HCT116 (cell line): Measurements from ENCODE around the gene DCTN1. TPM values are rescaled to one million over a fixed set of nuclear protein-coding genes. Genes with fewer than 3 reads are reported as not detected.

Experiments
- ATAC-seq: fragments of 200-7000 bp; cut with Tn5 transposase; 2 replicates; pipeline ENCODE4 v1.9.1; 2020; ENCODE audit warnings: mild to moderate bottlenecking, moderate library complexity
- BruUV-seq: library from RNA; stranded (reverse); fragments of 400-500 nt; replicated peaks from 2 replicates; lab custom pipeline; 2021; lab: Mats Ljungman, UMichigan
- CTCF ChIA-PET: fragments of 300-600 bp; sonication (Branson Sonifier 250); formaldehyde crosslinking; loops from one replicate; lab custom pipeline; 2021; ENCODE audit warnings: antibody characterized with exemption; lab: Charles Lee
- POLR2A ChIA-PET: fragments of 300-600, 350-600 bp; sonication (Branson Sonifier 250); formaldehyde crosslinking; loops from one replicate; lab custom pipeline; 2021; ENCODE audit warnings: antibody characterized with exemption; lab: Charles Lee
- RAD21 ChIA-PET, 2 experiments: fragments of 300-600 bp; sonication (Branson Sonifier 250); formaldehyde crosslinking; loops; one replicate each; lab custom pipeline; 2023; ENCODE audit warnings: low total read pairs in 2 of 2; ENCODE audit not compliant: uncharacterized antibody in 2 of 2, unreplicated experiment in 2 of 2, low non-redundant PET in 1 of 2; lab: Charles Lee
- DNase-seq: peaks from one replicate; pipeline ENCODE4 v3.0.0-alpha.2; 2010; ENCODE audit warnings: low read depth, low spot score
- H2AFZ ChIP-seq: fragments of 200-600 bp; shearing (Covaris generic), sonication (generic); 2 replicates; pipeline ENCODE4 v1.6.1; 2017; ENCODE audit warnings: low read depth, mixed run types, mixed read lengths, antibody characterized with exemption, low read length; ENCODE audit not compliant: poor library complexity, severe bottlenecking
- H3K27ac ChIP-seq: 2 replicates; pipeline ENCODE4 v1.5.1; 2012; ENCODE audit warnings: low read depth, low read length
- H3K27me3 ChIP-seq: fragments of 200-600 bp; sonication (generic); 2 replicates; pipeline ENCODE4 v1.6.1; 2016; ENCODE audit warnings: mixed run types, low read length, mixed read lengths; ENCODE audit not compliant: insufficient read depth
- H3K36me3 ChIP-seq, 2 experiments: fragments of 200-500 bp in 1 of 2; fragments of 200-600 bp in 1 of 2; sonication (Bioruptor generic) in 1 of 2; sonication (generic) in 1 of 2; 2 replicates each; pipeline versions ENCODE4 v1.5.1 to v1.6.1; 2014 to 2016; ENCODE audit warnings: low read length in 2 of 2, inconsistent platforms in 1 of 2, mixed read lengths in 1 of 2, mixed run types in 1 of 2; ENCODE audit not compliant: insufficient read depth in 2 of 2, control insufficient read depth in 1 of 2
- H3K4me1 ChIP-seq, 2 experiments: fragments of 200-600 bp in 1 of 2; sonication (generic) in 1 of 2; 2 replicates each; pipeline versions ENCODE4 v1.5.1 to v1.6.1; 2012 to 2017; ENCODE audit warnings: low read length in 2 of 2, inconsistent platforms in 1 of 2, mild to moderate bottlenecking in 1 of 2, mixed read lengths in 1 of 2, mixed run types in 1 of 2, moderate library complexity in 1 of 2; ENCODE audit not compliant: insufficient read depth in 2 of 2, control insufficient read depth in 1 of 2
- H3K4me2 ChIP-seq: fragments of 200-600 bp; sonication (generic); 2 replicates; pipeline ENCODE4 v1.6.1; 2017; ENCODE audit warnings: mixed run types, low read length, mixed read lengths
- H3K4me3 ChIP-seq, 2 experiments: fragments of 200-600 bp in 1 of 2; sonication (generic) in 1 of 2; replicated peaks in 1 of 2; 2 replicates each; pipeline ENCODE4 v1.5.1; 2011 to 2016; ENCODE audit warnings: low read length in 2 of 2, control low read depth in 1 of 2, low read depth in 1 of 2, mild to moderate bottlenecking in 1 of 2, mixed read lengths in 1 of 2, mixed run types in 1 of 2
- H3K79me2 ChIP-seq: fragments of 200-600 bp; sonication (generic); 2 replicates; pipeline ENCODE4 v1.6.1; 2017; ENCODE audit warnings: mild to moderate bottlenecking, mixed run types, low read length, moderate library complexity, mixed read lengths; ENCODE audit not compliant: insufficient read depth
- H3K9ac ChIP-seq: fragments of 200-600 bp; sonication (generic); 2 replicates; pipeline ENCODE4 v1.6.1; 2016; ENCODE audit warnings: low read length, mixed read lengths
- H3K9me2 ChIP-seq: fragments of 200-600 bp; sonication (generic), shearing (Covaris generic); 2 replicates; pipeline ENCODE4 v1.6.1; 2017; ENCODE audit warnings: mixed run types, mild to moderate bottlenecking, moderate library complexity; ENCODE audit not compliant: insufficient read depth
- H3K9me3 ChIP-seq, 2 experiments: fragments of 200-500 bp in 1 of 2; fragments of 200-600 bp in 1 of 2; sonication (Bioruptor generic) in 1 of 2; sonication (generic) in 1 of 2; 2 replicates each; pipeline ENCODE4 v1.6.1; 2014 to 2017; ENCODE audit warnings: low read length in 2 of 2, mixed read lengths in 2 of 2, inconsistent platforms in 1 of 2, low read depth in 1 of 2, mild to moderate bottlenecking in 1 of 2, mixed run types in 1 of 2, moderate library complexity in 1 of 2; ENCODE audit not compliant: control insufficient read depth in 1 of 2, insufficient read depth in 1 of 2
- H4K20me1 ChIP-seq: fragments of 200-600 bp; sonication (generic), shearing (Covaris generic); 2 replicates; pipeline ENCODE4 v1.6.1; 2017; ENCODE audit warnings: mixed run types, mild to moderate bottlenecking, moderate library complexity; ENCODE audit not compliant: insufficient read depth
- ATF3 ChIP-seq: IDR thresholded peaks from 2 replicates; pipeline ENCODE4 v1.6.1; 2012
- CBX3 ChIP-seq: IDR thresholded peaks from 2 replicates; pipeline ENCODE4 v1.6.1; 2012; ENCODE audit warnings: low read depth
- CEBPB ChIP-seq: IDR thresholded peaks from 2 replicates; pipeline ENCODE4 v1.6.1; 2012; ENCODE audit warnings: low read depth
- CTCF ChIP-seq, 3 experiments: fragments of 200-600 bp in 1 of 3; sonication (generic) in 1 of 3; IDR thresholded peaks in 2 of 3; conservative IDR thresholded peaks in 1 of 3; 2 replicates each; pipeline ENCODE4 v1.5.1; 2012 to 2017; ENCODE audit warnings: low read depth in 2 of 3, low read length in 2 of 3, antibody characterized with exemption in 1 of 3, borderline replicate concordance in 1 of 3, control low read depth in 1 of 3, mild to moderate bottlenecking in 1 of 3, mixed read lengths in 1 of 3, mixed run types in 1 of 3, moderate library complexity in 1 of 3; ENCODE audit not compliant: insufficient read depth in 1 of 3
- ELF1 ChIP-seq: IDR thresholded peaks from 2 replicates; pipeline ENCODE4 v1.6.1; 2012; ENCODE audit warnings: low read depth, borderline replicate concordance
- EZH2 ChIP-seq: fragments of 200-600 bp; sonication (generic); IDR thresholded peaks from 2 replicates; pipeline ENCODE4 v1.6.1; 2017; ENCODE audit warnings: antibody characterized with exemption, mixed run types
- EZH2phosphoT487 ChIP-seq: fragments of 200-600 bp; IDR thresholded peaks from 2 replicates; pipeline ENCODE4 v1.6.1; 2018; ENCODE audit warnings: antibody characterized with exemption, borderline replicate concordance
- FOSL1 ChIP-seq: IDR thresholded peaks from 2 replicates; pipeline ENCODE4 v1.6.1; 2012; ENCODE audit warnings: low read depth
- JUND ChIP-seq: IDR thresholded peaks from 2 replicates; pipeline ENCODE4 v1.6.1; 2012
- POLR2A ChIP-seq: IDR thresholded peaks from 2 replicates; pipeline ENCODE4 v1.7.0; 2011; ENCODE audit warnings: borderline replicate concordance; ENCODE audit not compliant: insufficient read depth, insufficient read length; ENCODE audit errors: extremely low read depth
- POLR2AphosphoS5 ChIP-seq: IDR thresholded peaks from 2 replicates; pipeline ENCODE4 v1.6.1; 2011; ENCODE audit warnings: mild to moderate bottlenecking, low read depth, low read length, moderate library complexity
- RAD21 ChIP-seq: IDR thresholded peaks from 2 replicates; pipeline ENCODE4 v1.6.1; 2012; ENCODE audit warnings: low read depth, mild to moderate bottlenecking
- REST ChIP-seq: IDR thresholded peaks from 2 replicates; pipeline ENCODE4 v1.6.1; 2012; ENCODE audit warnings: low read depth
- SP1 ChIP-seq: IDR thresholded peaks from 2 replicates; pipeline ENCODE4 v1.6.1; 2012; ENCODE audit warnings: low read depth
- SRF ChIP-seq: IDR thresholded peaks from 2 replicates; pipeline ENCODE4 v1.6.1; 2012; ENCODE audit warnings: low read depth
- YY1 ChIP-seq: IDR thresholded peaks from 2 replicates; pipeline ENCODE4 v1.6.1; 2011; ENCODE audit warnings: low read length, low read depth, moderate library complexity, mild to moderate bottlenecking; ENCODE audit not compliant: insufficient replicate concordance; ENCODE audit errors: extremely low read depth
- ZBTB33 ChIP-seq: IDR thresholded peaks from 2 replicates; pipeline ENCODE4 v1.6.1; 2011; ENCODE audit warnings: mild to moderate bottlenecking, low read length, moderate library complexity; ENCODE audit not compliant: insufficient replicate concordance; ENCODE audit errors: extremely low read depth
- ZFX ChIP-seq: fragments of 450-650 bp; IDR thresholded peaks from 2 replicates; pipeline ENCODE4 v1.6.1; 2017
- ZNF274 ChIP-seq: fragments of 200-500 bp; sonication (Bioruptor generic); IDR thresholded peaks from 2 replicates; pipeline ENCODE4 v1.6.1; 2014; ENCODE audit warnings: mild to moderate bottlenecking, low read depth, low read length, inconsistent platforms
- intact Hi-C: fragments of 100-400 bp; cut with micrococcal nuclease; formaldehyde crosslinking; loops from 2 replicates; pipeline ENCODE4 v1.10.0; 2022
- total RNA-seq: library from RNA; stranded (reverse); gene quantifications from one replicate; pipeline ENCODE4 v1.2.1, GENCODE V29; 2021; ENCODE audit not compliant: unreplicated experiment

Gene DCTN1
- total RNA-seq, 1 experiment from 2014 or later, result 129 TPM

- Histone ChIP-seq H3K27me3 (no peaks in the 10 kb centered on the region), H3K9me2 (no peaks in the 10 kb centered on the region), H3K4me3 (no peak overlapping the region), H3K27ac (no peak overlapping the region), H2AFZ (no peak overlapping the region), H3K4me1 (no peaks in the 10 kb centered on the region), H4K20me1 (no peaks in the 10 kb centered on the region), H3K36me3 (no peaks in the 10 kb centered on the region), H3K9ac (no peak overlapping the region), H3K79me2 (no peaks in the 10 kb centered on the region), H3K9me3 (no peaks in the 10 kb centered on the region), H3K4me2 (no peak overlapping the region)
- DNase-seq, result no peak
- ChIA-PET POLR2A (no interaction called here), CTCF (interaction anchor here (1.1 kb wide), 1 partner anchor 12 kb away, joined by 3 read pairs; no protein-coding TSS in a partner anchor), RAD21 (no interaction called here)
- intact Hi-C loops, result no loop called here
- no peak for ATAC-seq
- no TSS peak for BruUV-seq
- no peak for TF ChIP-seq FOSL1
- TF ChIP-seq ZFX, result no peak
- TF ChIP-seq ATF3, result no peak
- TF ChIP-seq ZNF274, result no peak
- TF ChIP-seq ZBTB33, result no peak
- no peak for TF ChIP-seq CEBPB
- no peak for TF ChIP-seq SP1
- no peak for TF ChIP-seq JUND
- no peak for TF ChIP-seq REST
- no peak for TF ChIP-seq EZH2
- TF ChIP-seq CTCF (IDR thresholded peaks at IDR 0.05 in 2 of 3, conservative IDR thresholded peaks at IDR 0.05 in 1 of 3; ENCODE audit: borderline replicate concordance in 1 of 3, insufficient read depth in 1 of 3, low read depth in 2 of 3, low read length in 2 of 3), result no peak
- no peak for TF ChIP-seq POLR2AphosphoS5
- TF ChIP-seq YY1, result no peak
- no peak for TF ChIP-seq EZH2phosphoT487
- no peak for TF ChIP-seq SRF
- TF ChIP-seq RAD21, result no peak
- no peak for TF ChIP-seq ELF1
- no peak for TF ChIP-seq POLR2A
- no peak for TF ChIP-seq CBX3
- TF ChIP-seq, all 23 proteins: peak for 0
Measured at GRCh38 chr2:74347303-74347702, 32.8 kb downstream of the DCTN1 start.
